ENCODE data around the gene FNDC10.

Gene FNDC10

GRCh38 chr1:1605034-1605591, 5.2 kb upstream of the FNDC10 start:
- H3K4me3 ChIP-seq (ENCODE audit: low read depth, low read length): no peak overlapping the region
- TF ChIP-seq CTCF (IDR thresholded peaks at IDR 0.05; ENCODE audit: low read depth, low read length): no peak

- no peak for TF ChIP-seq CTCF (IDR thresholded peaks at IDR 0.05; ENCODE audit: low read depth, low read length)
- no peak overlapping the region for H3K4me3 ChIP-seq (ENCODE audit: low read depth, low read length)
Measured at GRCh38 chr1:1604374-1605033, 4.6 kb upstream of the FNDC10 start.

- no peak overlapping the region for H3K4me3 ChIP-seq (ENCODE audit: low read depth, low read length)
- no peak for TF ChIP-seq CTCF (IDR thresholded peaks at IDR 0.05; ENCODE audit: low read depth, low read length)
Measured at GRCh38 chr1:1603671-1604373, 3.9 kb upstream of the FNDC10 start.

- no peak overlapping the region for H3K4me3 ChIP-seq (ENCODE audit: low read depth, low read length)
- TF ChIP-seq CTCF (IDR thresholded peaks at IDR 0.05; ENCODE audit: low read depth, low read length): no peak
Measured at GRCh38 chr1:1602968-1603506, 3.1 kb upstream of the FNDC10 start.

- no peak overlapping the region for H3K4me3 ChIP-seq (ENCODE audit: low read depth, low read length)
- TF ChIP-seq CTCF (IDR thresholded peaks at IDR 0.05; ENCODE audit: low read depth, low read length): no peak
Measured at GRCh38 chr1:1602304-1602967, 2.5 kb upstream of the FNDC10 start.

DNA sequence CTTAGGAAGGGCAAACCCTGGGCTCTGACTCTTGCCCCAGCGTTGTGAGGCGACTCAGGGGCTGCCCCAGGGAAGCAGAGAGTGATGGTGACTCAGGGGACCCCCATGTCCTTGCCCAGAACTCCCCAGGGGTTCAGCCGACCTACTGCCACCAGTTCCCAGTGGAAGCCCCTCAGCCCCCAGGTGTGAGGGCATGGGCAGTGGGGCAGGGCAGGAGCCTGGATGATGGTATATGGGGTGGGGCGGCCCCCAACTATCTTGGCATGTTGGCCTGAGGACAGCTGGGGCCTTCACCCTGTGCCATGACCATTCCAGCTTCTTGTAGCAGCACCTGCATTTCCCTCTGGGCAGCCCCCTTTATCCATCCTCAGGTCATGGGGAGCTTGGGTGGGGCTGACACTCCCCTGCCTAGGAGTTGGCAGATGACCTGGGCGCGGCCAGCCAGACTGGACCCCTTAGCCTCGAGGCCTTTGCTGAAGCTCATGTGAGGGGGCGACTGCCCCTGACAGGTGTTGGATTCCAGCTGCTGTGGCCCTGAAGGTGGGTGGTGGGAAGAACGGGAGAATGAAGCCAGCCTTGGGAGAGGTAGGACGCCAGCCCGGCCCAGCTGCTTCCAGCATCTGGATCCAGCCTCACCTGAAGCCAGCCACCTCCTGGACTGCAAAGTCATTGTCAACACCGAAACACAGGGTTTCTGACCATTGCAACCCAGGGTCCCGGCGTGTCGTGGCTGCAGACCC, 1.8 kb upstream of the FNDC10 start:
- H3K4me3 ChIP-seq (ENCODE audit: low read depth, low read length): no peak overlapping the region
- TF ChIP-seq CTCF (IDR thresholded peaks at IDR 0.05; ENCODE audit: low read depth, low read length): no peak

Measured in WI38 (cell line).